Nephron progenitor cell (in vitro differentiated cells): ENCODE results near the gene NUCB1.
A peak's percentile ranks its signal among the peaks of the same experiment; 100 is the strongest.
"Not testable (repeated sequence)": the region's sequence is repeated elsewhere in the genome, so short reads cannot be mapped to it uniquely, and the experiment has no call there.

ENCODE experiments used
- DNase-seq: peaks from one replicate; pipeline ENCODE4 v3.0.0; 2021
- H3K27ac Mint-ChIP-seq: 2 replicates; pipeline ENCODE4 v1.8.0; 2021; ENCODE audit warnings: mild to moderate bottlenecking, moderate library complexity, mixed read lengths
- H3K27me3 Mint-ChIP-seq: 2 replicates; pipeline ENCODE4 v1.8.0; 2021; ENCODE audit warnings: mild to moderate bottlenecking, low read depth, mixed read lengths; ENCODE audit not compliant: poor library complexity
- H3K36me3 Mint-ChIP-seq: 2 replicates; pipeline ENCODE4 v1.8.0; 2021; ENCODE audit warnings: low read depth, mixed read lengths
- H3K4me1 Mint-ChIP-seq: 2 replicates; pipeline ENCODE4 v1.8.0; 2021; ENCODE audit warnings: mixed read lengths
- H3K4me3 Mint-ChIP-seq: 2 replicates; pipeline ENCODE4 v1.8.0; 2021; ENCODE audit warnings: mild to moderate bottlenecking, moderate library complexity, mixed read lengths
- H3K9me3 Mint-ChIP-seq: 2 replicates; pipeline ENCODE4 v1.8.0; 2021; ENCODE audit warnings: mild to moderate bottlenecking, moderate library complexity, mixed read lengths
- CTCF ChIP-seq: fragments of 200-600 bp; sonication (generic); IDR thresholded peaks from 2 replicates; pipeline ENCODE4 v1.5.0; 2021; ENCODE audit warnings: antibody characterized with exemption

The NUCB1 gene

DNA sequence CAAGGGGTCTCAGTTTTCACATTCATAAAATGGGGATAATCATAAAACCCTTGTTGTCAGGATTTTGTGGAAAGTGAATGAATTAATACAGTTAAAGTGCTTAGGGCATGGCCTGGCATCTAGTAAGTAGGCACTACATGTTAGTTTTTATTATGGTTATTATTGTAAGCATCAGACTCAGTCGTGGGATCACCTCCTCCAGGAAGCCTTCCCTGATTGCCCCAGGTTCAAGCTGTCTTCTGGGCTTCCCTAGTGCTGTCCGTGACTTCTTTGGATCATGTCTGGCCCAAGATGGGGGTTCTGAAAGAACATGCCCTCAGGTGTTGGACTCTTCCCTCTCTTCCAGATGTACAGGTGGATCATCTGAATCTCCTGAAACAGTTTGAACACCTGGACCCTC, 10.7 kb downstream of the NUCB1 start:
- H3K9me3 Mint-ChIP-seq: no peaks in the 10 kb centered on the region
- H3K27ac Mint-ChIP-seq: no peak overlapping the region
- TF ChIP-seq CTCF: no peak
- no peak overlapping the region for H3K4me3 Mint-ChIP-seq
- DNase-seq: no peak
- no peaks in the 10 kb centered on the region for H3K4me1 Mint-ChIP-seq
- H3K36me3 Mint-ChIP-seq: peaks cover 75% of the 10 kb centered on the region
- H3K27me3 Mint-ChIP-seq: peaks cover 2% of the 10 kb centered on the region

- H3K4me3 Mint-ChIP-seq: no peak overlapping the region
- H3K9me3 Mint-ChIP-seq: no peaks in the 10 kb centered on the region
- peaks cover 5% of the 10 kb centered on the region for H3K4me1 Mint-ChIP-seq
- TF ChIP-seq CTCF: no peak
- no peak for DNase-seq
- H3K27ac Mint-ChIP-seq: no peak overlapping the region
- peaks cover 2% of the 10 kb centered on the region for H3K27me3 Mint-ChIP-seq
- peaks cover 64% of the 10 kb centered on the region for H3K36me3 Mint-ChIP-seq
Observed at GRCh38 chr19:48913114-48913889, 13.2 kb downstream of the NUCB1 start.

- Mint-ChIP-seq H3K4me3 (no peak overlapping the region), H3K4me1 (peaks cover 10% of the 10 kb centered on the region), H3K36me3 (peaks cover 64% of the 10 kb centered on the region), H3K9me3 (no peaks in the 10 kb centered on the region), H3K27ac (peak overlapping the region; percentile 89), H3K27me3 (peaks cover 2% of the 10 kb centered on the region)
- DNase-seq: no peak
- TF ChIP-seq CTCF: no peak
Observed at GRCh38 chr19:48914181-48914580, 14.1 kb downstream of the NUCB1 start.

- peaks cover 54% of the 10 kb centered on the region for H3K36me3 Mint-ChIP-seq
- H3K27me3 Mint-ChIP-seq: peaks cover 2% of the 10 kb centered on the region
- peaks cover 10% of the 10 kb centered on the region for H3K4me1 Mint-ChIP-seq
- no peak for TF ChIP-seq CTCF
- no peak overlapping the region for H3K27ac Mint-ChIP-seq
- H3K4me3 Mint-ChIP-seq: no peak overlapping the region
- no peaks in the 10 kb centered on the region for H3K9me3 Mint-ChIP-seq
- no peak for DNase-seq
Observed at GRCh38 chr19:48915757-48916156, 15.6 kb downstream of the NUCB1 start.

GRCh38 chr19:48918071-48918470, 18.0 kb downstream of the NUCB1 start:
- Mint-ChIP-seq H3K27ac (peak overlapping the region; percentile 87), H3K4me3 (no peak overlapping the region), H3K4me1 (peaks cover 10% of the 10 kb centered on the region), H3K36me3 (peaks cover 37% of the 10 kb centered on the region), H3K9me3 (no peaks in the 10 kb centered on the region), H3K27me3 (no peaks in the 10 kb centered on the region)
- TF ChIP-seq CTCF: no peak
- DNase-seq: no peak

DNA sequence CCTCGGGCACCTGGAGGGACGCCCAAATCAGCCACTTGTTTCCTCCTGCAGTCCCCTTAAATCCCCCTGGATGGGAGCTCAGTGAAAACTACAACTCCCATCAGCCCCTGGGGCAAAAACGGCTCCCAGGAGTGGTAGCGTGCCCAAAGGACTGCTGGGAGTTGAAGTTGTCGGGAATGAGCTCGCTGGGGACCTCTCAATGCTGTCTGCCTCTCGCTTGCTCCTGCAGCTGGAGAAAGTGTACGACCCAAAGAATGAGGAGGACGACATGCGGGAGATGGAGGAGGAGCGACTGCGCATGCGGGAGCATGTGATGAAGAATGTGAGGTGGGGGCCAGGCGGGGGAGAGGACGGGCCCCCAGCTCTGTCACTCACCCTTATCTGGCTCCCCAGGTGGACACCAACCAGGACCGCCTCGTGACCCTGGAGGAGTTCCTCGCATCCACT, 18.7 kb downstream of the NUCB1 start:
- Mint-ChIP-seq H3K4me3 (no peak overlapping the region), H3K36me3 (peaks cover 35% of the 10 kb centered on the region), H3K9me3 (no peaks in the 10 kb centered on the region), H3K27ac (peak overlapping the region; percentile 68), H3K27me3 (no peaks in the 10 kb centered on the region), H3K4me1 (peaks cover 10% of the 10 kb centered on the region)
- no peak for TF ChIP-seq CTCF
- peak; percentile 65 for DNase-seq

- H3K9me3 Mint-ChIP-seq, DNase-seq, H3K27ac Mint-ChIP-seq, H3K4me3 Mint-ChIP-seq, H3K4me1 Mint-ChIP-seq, H3K27me3 Mint-ChIP-seq: not testable (repeated sequence)
- peaks cover 32% of the 10 kb centered on the region for H3K36me3 Mint-ChIP-seq
Observed at GRCh38 chr19:48919271-48919670, 19.2 kb downstream of the NUCB1 start.
